ENCODE data around the gene CTCF. TPM values are rescaled to one million over a fixed set of nuclear protein-coding genes. Genes with fewer than 3 reads are reported as not detected.

The CTCF gene
- total RNA-seq, 1 donor from 2014 or later = 25.9 TPM

GRCh38 chr16:67544844-67545664 is 17.3 kb upstream of the CTCF start:
- TF ChIP-seq CTCF (conservative IDR thresholded peaks at IDR 0.05; ENCODE audit: low read depth, low read length) = no peak
- H3K4me3 ChIP-seq (ENCODE audit: low read depth, low read length) = no peak overlapping the region
- no peak for DNase-seq (ENCODE audit: low read depth)

- no peak overlapping the region for H3K4me3 ChIP-seq (ENCODE audit: low read depth, low read length)
- no peak for TF ChIP-seq CTCF (conservative IDR thresholded peaks at IDR 0.05; ENCODE audit: low read depth, low read length)
- no peak for DNase-seq (ENCODE audit: low read depth)
Measured at GRCh38 chr16:67545665-67546024, 16.7 kb upstream of the CTCF start.

GRCh38 chr16:67546091-67546501 is 16.2 kb upstream of the CTCF start:
- no peak overlapping the region for H3K4me3 ChIP-seq (ENCODE audit: low read depth, low read length)
- TF ChIP-seq CTCF (conservative IDR thresholded peaks at IDR 0.05; ENCODE audit: low read depth, low read length) = no peak
- no peak for DNase-seq (ENCODE audit: low read depth)

GRCh38 chr16:67546761-67547422 is 15.4 kb upstream of the CTCF start:
- H3K4me3 ChIP-seq (ENCODE audit: low read depth, low read length) = no peak overlapping the region
- TF ChIP-seq CTCF (conservative IDR thresholded peaks at IDR 0.05; ENCODE audit: low read depth, low read length) = peak; percentile 89
- DNase-seq (ENCODE audit: low read depth) = no peak

GRCh38 chr16:67547423-67548264 is 14.7 kb upstream of the CTCF start:
- H3K4me3 ChIP-seq (ENCODE audit: low read depth, low read length) = no peak overlapping the region
- no peak for DNase-seq (ENCODE audit: low read depth)
- TF ChIP-seq CTCF (conservative IDR thresholded peaks at IDR 0.05; ENCODE audit: low read depth, low read length) = no peak

- TF ChIP-seq CTCF (conservative IDR thresholded peaks at IDR 0.05; ENCODE audit: low read depth, low read length) = no peak
- DNase-seq (ENCODE audit: low read depth) = no peak
Measured at GRCh38 chr16:67548265-67549126, 13.8 kb upstream of the CTCF start.

More at GRCh38 chr16:67548265-67549126, 13.8 kb upstream of the CTCF start:
- H3K4me3 ChIP-seq (ENCODE audit: low read depth, low read length) = no peak overlapping the region

Measured in epithelial cell of proximal tubule (primary cell).